Stimulated activated naive CD4-positive, alpha-beta T cell (primary cell): Measurements from ENCODE around the gene PDZD7.

ENCODE experiments used
- DNase-seq, 6 experiments: peaks; one replicate each; lab custom pipeline; 2025; lab: John Stamatoyannopoulos, UW

Gene PDZD7

DNA sequence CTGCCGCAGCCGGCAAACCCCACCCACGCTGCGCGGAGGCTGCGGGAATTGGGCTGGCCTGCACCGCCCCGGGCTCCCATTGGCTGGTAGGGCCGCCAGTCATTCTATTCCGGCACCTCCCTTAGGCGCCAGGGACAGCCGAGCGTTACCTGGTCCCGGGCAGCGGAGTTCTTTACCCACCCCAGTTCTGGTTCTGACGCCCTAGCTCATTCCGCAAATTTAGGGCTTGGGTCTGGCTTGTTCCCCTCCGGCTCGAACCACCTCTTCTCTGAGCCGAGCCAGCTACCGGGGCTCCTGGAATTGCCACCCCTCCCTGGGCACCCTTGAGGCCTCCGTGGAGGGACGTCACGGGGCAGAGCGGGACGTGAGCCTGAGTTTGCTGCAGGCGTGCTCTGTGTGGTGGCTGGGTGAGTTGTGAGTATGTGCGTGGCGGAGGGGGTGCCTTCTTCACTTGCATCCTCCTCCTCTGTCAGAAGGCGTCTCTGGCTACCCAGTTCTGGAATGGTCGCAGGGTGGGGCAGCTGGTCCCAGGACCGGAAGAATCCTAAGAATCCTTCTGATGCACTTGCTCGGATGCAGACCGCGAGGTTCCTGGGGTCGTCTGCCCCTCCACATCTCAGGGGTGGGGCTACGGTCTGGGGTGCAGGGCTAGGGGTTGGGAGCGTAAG lies at the start of gene PDZD7, which contains the start of gene SFXN3:
Gene PDZD7 (minus strand): TSS at position 2 of the 668 bp plus-strand sequence. CDS start 910 bp downstream, outside the sequence.
Gene SFXN3 (plus strand): TSS at position 107 of the 668 bp plus-strand sequence. CDS start 3,461 bp downstream, outside the sequence.
- peak; percentile 92 to 95 (median 94) for DNase-seq

DNA sequence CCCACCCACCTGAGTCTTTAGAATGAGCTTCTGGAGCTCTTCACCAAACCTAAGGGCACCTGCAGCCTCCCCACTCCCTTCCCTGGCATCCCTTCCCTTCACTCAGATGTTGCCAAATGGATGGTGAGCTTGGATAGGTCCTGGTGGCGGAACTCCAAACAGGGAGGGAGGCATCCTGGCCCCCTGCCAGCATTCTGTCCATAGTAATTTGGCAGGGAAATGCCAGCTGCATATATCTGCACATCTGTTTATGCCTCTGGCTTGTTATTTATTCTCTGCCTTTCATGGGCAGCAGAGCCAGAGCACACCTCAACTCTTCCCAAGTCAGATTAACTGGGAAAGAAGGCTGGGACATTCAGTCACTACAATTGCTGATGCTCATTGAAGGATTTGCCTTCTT lies 48.9 kb upstream of the PDZD7 start:
- DNase-seq: no peak

DNA sequence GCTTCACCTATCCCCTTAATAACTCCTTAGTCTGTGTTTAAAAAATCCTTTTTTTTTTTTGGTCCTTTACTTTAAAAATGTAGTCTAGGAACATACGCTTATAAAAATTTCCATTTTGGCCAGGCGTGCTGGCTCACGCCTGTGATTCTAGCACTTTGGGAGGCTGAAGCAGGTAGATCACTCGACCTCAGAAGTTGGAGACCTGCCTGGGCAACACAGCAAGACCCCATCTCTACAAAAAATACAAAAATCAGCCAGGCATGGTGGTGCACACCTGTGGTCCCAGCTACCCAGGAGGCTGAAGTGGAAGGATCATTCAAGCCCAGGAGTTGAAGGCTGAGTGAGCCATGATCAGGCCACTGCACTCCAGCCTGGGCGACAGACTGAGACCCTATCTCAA lies 45.7 kb upstream of the PDZD7 start:
- no peak for DNase-seq

DNA sequence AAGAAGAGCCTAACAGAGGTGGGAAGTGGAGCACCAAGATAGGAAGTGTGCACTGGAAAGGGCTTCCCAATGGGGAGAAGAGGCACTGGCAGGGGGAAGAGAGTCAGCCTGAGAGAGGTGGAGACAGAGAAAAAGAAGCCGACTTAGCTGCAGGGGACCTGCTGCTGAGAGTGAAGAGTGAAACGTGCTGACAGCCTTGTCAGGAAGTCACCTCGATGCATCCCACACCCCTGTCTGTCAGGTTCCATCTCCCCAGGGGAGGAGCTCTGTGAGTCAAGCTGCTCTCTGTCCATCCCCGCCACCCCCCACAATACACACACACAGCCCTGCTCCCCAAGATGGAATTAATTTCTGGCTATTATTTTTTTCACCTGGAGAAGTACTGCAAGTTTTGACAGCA lies 44.8 kb upstream of the PDZD7 start:
- DNase-seq: no peak

DNA sequence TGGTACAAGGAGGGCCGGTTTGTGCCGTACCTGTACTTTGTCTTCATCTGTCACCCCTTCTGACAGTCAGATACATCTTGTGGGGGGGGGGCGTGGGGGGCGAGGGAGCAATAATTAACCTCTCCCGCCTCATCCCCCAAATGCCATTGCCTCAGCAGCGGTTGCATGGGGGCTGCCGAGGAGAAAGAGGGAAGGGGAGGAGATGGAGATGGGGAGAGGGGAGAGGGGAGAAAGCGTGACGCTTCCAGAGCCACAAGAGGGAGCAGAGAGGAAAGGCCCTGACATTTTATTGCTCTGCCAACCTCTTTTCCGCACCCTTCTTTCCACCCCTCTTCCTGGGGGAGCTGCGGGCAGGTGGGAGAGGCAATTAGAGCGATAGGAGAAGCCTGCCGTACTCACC lies 42.7 kb upstream of the PDZD7 start:
- DNase-seq: no peak

DNA sequence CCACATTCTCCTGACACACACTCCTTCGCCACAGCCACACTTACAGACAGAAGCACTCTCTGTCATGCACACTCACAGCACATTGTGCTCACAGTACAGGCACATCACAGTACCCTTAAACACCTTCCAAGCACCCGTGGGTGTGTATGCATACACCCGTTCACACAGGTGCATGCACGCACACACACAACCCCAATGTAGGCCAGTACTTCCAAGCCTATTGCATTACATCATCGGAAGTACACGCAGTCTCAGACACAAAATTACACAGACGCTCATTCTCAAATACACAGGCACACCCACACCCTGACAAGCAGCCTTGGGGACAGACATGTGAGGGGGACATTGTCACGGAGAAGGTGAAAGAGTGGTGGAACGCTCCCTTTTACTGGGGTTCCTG lies 42.0 kb upstream of the PDZD7 start:
- no peak for DNase-seq

DNA sequence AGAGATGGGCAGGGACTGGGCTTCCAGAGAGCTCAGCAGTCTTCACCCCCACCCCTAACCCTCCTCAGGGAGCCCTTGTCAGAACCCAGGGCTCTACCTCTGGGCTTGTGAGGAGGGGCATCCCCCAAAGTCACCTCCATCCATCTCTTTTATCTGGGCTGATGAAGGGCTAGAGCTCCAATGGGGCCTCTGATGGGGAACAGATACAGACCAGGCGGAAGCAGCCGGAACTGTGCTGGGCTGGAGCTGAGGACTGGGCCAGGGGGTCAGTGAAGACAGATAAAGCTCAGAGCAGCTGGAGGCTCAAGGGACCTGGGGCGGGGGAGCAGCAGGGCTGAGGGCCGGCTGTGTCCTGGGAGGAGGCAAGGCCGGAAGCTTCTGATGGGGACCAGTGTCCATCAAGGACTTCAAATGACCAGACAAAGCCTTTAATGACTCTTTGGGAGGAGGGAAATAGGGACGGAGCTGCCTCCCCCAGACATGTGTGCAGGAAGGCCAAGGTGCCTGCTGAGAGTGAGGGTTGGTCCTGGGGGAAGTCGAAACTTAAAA lies 41.0 kb upstream of the PDZD7 start:
- DNase-seq: no peak

DNA sequence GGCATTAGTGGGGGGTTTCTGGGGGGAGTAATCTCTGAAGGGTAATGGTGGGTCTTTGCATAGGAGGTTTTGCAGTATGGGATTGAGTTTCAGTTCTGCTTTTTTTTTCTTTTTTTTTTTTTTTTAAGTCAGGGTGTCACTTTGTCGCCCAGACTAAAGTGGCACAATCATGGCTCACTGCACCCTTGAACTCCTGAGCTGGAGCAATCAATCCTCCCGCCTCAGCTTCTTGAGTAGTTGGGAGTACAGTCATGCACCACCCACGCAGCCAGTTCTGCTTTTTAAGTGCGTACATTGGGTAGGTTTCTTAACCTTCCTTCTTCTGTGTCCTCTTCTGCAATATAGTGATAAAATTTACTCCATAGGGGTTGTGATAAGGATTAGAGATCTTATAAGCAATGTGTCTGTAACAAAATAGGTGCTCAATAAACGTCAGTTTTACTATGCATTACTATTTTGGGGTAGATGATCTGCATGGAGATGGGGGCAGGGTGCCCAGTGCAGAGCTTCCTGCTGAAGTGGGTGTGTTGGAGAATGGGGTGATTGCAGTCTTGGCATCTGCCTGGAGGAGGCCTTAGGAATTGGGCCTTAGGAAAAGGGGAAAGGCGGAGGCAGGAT lies 40.4 kb upstream of the PDZD7 start:
- DNase-seq: no peak

DNA sequence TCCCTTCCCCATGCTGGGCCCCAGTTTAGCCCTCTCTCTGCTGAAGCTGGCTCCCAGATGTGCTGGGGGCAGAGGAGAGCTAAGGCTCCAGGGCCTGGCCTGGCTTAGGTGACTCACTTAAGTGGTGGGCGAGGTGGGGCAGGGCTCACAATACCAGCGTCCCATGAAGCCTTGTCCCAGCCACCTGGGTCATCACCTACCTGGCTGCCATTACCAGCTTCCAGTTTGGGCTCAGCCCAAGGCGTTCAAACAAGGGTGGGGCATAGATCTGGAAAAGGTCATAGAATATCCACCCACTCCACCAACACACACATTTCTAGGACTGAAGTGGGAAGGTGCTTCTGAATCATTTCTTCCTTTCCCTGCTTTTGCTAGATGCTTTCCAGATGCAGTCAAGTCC lies 39.2 kb upstream of the PDZD7 start:
- no peak for DNase-seq

DNA sequence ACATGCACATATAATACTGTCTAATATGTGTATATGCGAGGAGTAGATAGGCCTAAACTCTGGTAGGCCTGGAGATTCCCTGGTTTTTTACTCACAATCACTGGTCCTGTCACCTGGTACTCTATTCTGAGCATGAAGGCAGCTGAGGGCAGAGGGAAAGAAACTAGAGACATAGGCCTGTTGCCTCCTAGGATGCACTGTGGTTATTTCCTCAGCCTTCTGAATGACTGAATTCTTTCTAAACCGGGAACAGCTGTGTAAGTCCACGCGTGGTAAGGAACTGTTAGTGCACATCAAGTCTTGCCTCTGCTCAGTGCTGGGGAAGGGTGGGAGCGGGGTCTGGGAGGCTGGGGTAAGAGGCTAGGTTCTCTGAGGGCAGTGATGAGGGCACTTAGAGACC lies 38.5 kb upstream of the PDZD7 start:
- DNase-seq: no peak

DNA sequence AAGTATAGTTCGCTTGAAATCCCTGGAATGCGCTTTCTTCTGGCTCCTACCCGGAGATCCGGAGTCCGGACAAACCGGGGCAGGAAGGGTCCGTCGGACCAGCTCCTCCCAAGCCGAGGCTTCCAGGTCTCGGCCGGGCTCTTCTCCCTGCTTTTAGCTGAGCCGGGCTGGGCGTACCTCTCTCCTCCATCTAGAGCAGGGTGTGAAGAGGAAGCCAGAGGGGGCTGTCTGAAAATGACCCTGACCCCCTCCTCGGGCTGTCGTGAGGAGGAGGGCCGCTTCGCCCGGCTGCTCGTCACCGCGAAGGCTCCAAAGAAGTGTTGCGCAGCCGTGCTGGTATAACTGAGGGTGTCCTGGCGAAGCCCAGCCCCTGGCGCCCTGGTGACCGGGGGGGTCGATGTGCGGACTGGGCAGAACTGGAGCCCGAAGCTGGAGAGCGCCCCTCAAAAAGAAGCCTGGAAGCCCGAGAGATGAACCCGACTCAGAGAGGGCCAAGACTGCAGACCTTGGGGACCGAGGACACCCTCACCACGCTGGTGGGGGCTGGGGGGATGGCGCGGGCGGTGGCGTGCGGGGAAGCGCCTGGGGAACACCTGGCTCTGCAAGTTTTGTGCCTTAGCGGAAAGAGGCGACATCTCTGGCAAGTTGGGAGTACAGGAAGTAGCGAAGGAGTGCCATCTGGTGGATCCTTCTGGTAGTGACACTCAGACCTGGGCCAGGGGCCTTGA lies 36.6 kb upstream of the PDZD7 start:
- peak; percentile 51 to 79 (median 63) for DNase-seq

DNA sequence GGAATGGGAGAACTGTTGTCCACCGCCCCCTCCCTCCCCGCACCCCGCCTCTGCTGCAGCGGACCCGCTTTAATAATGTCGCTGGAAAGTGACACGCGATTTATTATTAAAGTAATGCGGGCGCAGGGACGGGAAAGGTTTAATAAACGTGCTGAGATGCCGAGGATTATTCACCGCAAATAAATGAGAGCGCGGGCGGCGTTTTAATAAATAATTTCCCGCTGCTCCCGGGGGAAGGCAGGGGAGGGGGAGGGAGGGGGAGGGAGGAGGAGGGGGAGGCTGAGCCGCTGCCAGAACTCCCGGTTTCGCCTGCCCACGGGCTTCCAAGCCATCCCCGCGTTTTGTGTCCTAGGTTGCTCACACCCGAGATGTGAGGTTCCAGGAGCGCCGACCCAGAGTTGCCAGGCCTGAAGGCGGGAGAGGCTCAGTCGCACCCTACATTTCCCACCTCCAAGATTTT lies 36.0 kb upstream of the PDZD7 start:
- peak in 1 of 6 experiments; percentile 21 for DNase-seq

DNA sequence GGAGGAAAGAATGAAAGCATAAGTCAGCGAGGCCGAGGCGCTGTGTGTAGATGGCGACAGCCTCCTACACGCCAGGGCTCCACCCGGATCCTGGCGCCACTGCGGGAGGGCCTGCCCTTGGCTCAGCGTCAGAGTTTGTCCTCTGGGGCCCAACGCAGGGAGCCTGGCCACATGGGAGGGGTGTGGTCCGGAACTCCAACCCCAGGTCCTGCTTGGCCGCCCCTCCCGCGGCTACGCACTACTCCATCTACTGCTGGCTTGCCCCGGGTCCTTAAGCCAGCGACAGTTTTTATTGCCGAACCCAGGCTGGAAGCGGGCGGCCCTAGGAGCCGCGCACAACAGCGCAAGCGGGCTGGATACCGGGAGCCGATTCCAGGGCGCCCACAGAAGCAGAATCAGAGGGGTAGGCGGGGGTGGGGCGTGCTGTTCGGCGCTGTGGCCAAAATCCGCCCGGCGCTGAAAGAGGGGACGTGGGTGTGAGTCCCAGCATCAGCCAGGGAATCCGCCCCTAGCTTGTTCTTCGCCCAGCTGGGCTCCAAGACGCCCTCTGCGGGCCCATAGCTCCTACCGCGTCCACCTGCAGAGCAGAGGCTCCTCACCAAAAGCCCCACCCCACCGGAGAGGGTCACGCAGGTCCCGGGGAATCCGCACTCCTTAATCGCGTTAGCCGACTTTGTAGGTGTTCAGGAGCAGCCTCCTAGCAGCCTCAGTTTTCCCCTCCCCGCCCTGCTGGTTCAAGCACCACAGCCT lies 35.4 kb upstream of the PDZD7 start:
- DNase-seq: peak in 5 of 6 experiments; percentile 19 to 45 (median 31)

DNA sequence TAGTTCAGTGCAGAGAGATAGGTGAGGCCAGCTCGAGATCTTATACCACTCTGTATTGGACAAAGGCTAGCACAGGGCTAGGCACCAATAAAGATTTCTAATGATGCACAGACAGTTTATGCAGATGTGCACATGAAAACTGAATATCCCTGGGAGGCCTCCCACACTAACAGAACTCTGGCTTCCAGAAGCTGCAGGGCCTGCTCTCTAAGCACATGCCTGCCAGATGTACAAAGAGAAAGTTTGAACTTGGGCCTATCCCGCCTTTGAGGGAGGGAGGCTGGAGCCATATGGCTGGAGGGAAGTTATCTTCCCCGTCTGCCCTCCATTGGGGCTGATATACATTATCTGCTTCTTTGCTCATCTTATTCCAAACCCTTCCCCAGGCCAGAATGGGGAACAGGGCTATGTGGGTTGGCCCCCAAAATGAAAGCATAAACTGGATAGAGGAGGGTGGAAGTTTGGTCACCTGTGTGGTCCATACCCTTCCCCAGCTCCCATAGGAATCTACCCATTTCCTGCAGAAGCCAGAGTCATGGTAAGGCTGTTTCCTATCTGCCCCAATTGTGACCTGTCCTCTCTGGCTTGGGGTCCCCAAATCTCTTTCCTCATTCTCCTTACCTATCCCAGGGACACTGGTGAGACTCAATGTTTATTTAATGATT lies 34.7 kb upstream of the PDZD7 start:
- no peak for DNase-seq

DNA sequence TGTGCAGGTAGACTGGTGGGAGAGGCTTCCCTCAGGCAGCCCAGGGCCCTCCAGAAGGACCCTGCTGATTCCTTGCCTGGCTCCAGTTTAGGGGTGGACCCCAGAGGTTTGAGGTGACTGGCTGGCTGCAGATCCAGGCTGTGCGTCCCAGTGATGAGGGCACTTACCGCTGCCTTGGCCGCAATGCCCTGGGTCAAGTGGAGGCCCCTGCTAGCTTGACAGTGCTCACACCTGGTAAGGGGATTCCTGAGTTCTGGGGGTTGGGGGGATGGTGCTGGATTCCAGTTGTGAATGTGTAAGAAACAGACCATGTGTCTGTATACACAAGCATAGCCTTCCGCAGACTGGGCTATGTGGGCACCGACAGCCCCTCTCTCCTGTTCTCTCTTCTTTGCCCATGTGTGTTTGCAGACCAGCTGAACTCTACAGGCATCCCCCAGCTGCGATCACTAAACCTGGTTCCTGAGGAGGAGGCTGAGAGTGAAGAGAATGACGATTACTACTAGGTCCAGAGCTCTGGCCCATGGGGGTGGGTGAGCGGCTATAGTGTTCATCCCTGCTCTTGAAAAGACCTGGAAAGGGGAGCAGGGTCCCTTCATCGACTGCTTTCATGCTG lies 33.6 kb upstream of the PDZD7 start:
- DNase-seq: no peak

DNA sequence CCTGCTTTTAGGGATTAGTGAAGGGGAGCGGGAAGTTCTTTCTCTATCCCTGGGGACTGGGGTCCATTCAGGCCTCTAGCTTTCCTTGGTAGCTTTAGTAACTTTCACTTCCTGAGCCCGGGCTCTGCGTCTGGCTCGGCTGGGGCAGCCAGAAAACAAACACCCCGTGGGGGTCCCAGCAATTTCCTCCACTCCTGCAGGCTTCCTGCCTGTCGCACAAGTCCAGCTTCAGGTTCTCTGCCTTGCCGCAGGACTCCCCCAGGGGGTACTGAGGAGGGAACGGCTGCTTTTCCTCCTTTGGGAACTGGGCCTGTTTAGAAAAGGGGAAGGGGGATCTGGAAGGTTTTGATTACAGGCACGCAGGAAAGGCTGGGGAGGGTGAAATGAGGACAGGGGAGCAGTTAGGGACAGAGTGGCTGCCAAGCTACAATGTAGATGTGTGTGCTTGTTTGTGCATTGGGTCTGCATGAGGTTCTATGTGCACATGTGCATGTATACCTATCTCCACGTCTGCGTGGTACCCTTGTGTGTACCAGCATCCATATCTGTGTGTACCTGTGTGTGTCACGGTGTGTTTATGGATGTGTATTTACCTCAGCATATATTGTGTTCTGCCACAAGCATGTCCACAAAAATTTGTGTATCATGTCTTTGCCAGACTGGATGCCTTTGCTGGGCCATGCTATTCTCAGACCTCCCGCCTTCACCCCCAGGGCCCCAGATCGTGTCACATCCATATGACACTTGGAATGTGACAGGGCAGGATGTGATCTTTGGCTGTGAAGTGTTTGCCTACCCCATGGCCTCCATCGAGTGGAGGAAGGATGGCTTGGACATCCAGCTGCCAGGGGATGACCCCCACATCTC lies 32.9 kb upstream of the PDZD7 start:
- DNase-seq: no peak

DNA sequence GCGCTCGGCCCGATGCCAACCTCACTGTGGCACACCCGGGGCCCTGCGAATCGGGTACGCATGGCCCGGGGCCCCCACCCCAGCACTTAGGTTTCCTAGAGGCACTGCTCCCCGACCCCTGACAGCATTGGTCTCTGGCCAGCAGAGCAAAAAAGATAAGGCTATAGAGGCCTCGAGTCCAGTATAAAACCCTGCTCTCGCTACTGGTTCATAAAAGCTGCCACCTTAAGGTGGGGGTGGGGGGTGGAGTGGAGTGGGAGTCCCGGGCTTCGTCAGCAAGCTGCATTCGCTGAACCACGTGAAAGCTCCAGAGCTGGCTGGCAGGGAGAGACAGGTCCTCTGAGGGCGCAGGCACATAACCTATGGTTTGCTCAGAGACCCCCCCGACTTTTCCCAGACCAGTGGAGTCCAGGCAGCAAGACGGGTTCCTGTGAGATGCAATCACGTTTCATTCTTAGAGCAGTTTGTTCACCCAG lies 32.2 kb upstream of the PDZD7 start:
- no peak for DNase-seq

DNA sequence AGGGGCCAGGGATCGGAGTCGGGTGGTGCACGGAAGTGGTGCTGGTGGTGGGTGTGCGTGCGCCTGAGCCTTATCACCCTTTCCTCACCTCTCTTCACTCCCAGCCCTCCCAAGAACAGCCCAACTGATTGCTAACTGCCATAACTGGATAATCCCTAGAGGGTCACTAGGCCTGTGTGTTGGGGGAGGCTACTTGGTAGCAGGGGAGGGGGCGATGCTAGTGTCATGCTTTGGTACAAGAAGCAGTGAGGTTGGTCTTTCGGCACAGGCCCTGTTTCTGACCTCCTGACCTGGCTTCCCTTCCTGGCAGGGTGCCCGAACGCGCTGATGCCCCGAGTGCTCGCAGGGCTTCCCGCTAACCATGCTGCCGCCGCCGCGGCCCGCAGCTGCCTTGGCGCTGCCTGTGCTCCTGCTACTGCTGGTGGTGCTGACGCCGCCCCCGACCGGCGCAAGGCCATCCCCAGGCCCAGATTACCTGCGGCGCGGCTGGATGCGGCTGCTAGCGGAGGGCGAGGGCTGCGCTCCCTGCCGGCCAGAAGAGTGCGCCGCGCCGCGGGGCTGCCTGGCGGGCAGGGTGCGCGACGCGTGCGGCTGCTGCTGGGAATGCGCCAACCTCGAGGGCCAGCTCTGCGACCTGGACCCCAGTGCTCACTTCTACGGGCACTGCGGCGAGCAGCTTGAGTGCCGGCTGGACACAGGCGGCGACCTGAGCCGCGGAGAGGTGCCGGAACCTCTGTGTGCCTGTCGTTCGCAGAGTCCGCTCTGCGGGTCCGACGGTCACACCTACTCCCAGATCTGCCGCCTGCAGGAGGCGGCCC lies 31.5 kb upstream of the PDZD7 start:
- DNase-seq: peak in 4 of 6 experiments; percentile 34 to 56 (median 40)
